Neural progenitor cell (in vitro differentiated cells): Measurements from ENCODE around the gene DMBX1.

Experiments used
- EZH2phosphoT487 ChIP-seq: fragments of 200-600 bp; sonication (generic); IDR thresholded peaks from 2 replicates; pipeline ENCODE4 v1.6.1; 2017; ENCODE audit warnings: antibody characterized with exemption
- TF ChIP-seq, protein P1 (sequence below): fragments of 200-600 bp; sonication (generic); IDR thresholded peaks from 2 replicates; pipeline ENCODE4 v1.5.1; 2017; ENCODE audit warnings: antibody characterized with exemption, mild to moderate bottlenecking

GRCh38 chr1:46495778-46496177, 6.1 kb downstream of the DMBX1 start:
- TF ChIP-seq, protein P1, sequence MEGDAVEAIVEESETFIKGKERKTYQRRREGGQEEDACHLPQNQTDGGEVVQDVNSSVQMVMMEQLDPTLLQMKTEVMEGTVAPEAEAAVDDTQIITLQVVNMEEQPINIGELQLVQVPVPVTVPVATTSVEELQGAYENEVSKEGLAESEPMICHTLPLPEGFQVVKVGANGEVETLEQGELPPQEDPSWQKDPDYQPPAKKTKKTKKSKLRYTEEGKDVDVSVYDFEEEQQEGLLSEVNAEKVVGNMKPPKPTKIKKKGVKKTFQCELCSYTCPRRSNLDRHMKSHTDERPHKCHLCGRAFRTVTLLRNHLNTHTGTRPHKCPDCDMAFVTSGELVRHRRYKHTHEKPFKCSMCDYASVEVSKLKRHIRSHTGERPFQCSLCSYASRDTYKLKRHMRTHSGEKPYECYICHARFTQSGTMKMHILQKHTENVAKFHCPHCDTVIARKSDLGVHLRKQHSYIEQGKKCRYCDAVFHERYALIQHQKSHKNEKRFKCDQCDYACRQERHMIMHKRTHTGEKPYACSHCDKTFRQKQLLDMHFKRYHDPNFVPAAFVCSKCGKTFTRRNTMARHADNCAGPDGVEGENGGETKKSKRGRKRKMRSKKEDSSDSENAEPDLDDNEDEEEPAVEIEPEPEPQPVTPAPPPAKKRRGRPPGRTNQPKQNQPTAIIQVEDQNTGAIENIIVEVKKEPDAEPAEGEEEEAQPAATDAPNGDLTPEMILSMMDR: no peak
- TF ChIP-seq EZH2phosphoT487: no peak
